HG03064 (cell line): ENCODE data around the gene TEF.
"Not testable (repeated sequence)": the region's sequence is repeated elsewhere in the genome, so short reads cannot be mapped to it uniquely, and the experiment has no call there.

Experiments used
- ATAC-seq: cut with Tn5 transposase; IDR thresholded peaks from one replicate; pipeline ENCODE4 v1.9.1; 2021; ENCODE audit warnings: low read depth; ENCODE audit not compliant: unreplicated experiment

TEF gene

DNA sequence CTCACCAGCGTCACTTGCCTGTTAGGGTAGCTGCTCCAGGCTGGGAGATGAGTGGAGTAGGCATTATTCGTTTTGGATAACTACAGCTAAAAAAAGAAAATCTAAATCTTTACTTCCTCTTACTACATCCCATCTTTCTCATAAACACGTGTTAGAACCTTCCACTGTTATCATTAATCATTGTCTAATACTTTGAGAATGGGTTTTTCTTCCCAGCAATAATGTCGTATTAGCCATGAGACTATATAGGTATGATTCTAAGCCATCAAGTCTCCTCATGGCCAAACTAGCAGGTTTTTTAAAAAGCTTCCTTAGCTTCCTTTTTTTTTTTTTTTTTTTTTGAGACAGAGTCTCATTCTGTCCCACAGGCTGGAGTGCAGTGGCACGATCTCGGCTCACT, 3.9 kb upstream of the TEF start:
- no peak for ATAC-seq

DNA sequence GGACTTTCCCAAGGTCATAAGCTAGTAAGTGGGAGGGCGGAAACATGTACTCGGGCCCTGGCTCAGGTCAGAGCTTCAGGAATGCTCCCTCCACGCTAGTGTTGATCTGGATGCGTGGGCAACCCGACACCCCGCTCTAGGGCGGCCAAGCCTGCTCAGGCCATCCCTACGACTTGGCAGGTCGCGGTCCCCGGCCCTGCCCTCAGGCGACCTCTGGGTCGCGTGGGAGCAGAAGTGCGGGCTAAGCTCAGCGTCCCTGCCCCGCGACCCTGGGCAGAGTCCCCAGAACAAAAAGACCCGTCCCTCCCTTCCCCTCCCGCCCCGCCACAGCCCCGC, 781 bp upstream of the TEF start:
- peak; percentile 12 for ATAC-seq

DNA sequence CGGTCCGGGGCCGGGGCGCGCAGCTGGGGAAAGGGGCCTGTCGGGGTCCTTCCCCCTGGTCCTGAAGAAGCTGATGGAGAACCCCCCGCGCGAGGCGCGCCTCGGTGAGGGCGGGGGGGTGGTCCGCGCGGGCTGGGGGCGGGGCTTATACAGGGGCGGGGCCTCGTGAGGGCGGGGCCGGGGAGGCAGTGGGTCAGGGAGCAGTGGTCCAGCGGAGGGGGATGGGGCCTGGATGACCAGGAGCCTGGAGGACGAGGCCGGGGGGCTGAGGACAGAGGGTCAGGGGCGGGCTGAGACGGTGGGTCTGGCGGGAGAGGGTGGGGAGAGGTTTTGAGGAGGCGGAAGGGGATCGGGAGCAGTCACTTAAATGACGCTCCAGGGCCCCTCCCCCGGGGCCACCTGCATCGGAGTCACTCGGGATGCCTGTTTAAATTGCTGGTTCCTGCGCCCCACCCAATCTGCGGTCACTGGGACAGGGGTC, 396 bp downstream of the TEF start:
- ATAC-seq: no peak

DNA sequence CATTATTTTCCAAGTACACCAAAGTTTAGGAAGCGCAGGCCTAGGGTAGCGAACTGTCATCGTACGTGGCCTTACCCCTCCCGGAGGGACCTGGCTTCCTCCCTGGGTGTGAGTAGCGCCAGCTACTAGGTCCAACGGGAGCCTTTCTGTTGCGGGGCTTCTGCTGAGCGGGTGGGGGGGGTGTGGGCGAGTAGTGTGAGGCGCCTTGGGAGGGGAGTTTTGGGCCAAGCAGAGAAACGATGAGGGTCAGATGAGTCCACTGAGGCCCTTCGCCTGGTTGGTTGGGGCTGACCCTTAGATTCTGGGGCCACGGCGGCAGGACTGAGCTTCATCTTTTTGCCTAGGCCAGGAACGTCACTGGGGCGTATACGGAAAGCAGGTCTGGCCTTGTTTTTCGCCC, 868 bp downstream of the TEF start:
- ATAC-seq: no peak

DNA sequence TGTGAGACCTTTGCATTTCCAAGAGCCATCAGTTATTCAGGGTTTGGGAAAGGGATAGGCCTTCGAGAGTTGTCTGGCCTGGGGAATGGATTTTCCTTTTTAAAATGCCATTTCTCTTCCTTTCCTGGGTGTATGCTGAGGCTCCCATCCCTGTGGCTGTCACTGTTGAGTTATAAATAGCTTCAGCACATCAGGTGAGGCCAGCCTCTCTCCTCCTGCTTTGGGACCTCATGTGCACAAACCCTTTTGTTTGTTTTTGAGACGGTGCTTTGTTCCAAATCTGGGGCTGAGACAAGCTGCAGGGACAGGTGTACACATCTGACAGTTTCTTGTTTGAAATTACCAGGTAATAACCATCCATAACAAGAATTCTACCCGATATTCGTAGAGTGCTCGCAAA, 1.3 kb downstream of the TEF start:
- ATAC-seq: no peak

DNA sequence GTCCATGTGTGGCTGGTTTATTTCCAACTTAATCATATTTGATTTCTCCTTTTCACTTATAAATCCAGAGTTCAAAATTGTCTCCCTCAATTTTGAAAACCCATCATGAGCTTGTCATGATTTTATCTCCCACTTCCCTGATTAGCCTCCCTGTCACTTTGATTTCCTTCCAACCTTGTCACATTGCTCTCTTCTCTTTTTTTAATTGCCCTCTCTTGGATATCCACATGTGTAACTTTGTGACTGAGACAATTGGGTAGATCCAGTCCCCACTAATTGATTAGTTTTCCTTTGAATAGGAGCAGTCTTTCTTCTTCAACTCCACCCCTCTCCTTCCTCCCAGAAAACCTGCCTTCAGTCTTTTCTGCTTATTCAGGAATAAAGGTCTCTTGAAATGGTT, 2.4 kb downstream of the TEF start:
- no peak for ATAC-seq

DNA sequence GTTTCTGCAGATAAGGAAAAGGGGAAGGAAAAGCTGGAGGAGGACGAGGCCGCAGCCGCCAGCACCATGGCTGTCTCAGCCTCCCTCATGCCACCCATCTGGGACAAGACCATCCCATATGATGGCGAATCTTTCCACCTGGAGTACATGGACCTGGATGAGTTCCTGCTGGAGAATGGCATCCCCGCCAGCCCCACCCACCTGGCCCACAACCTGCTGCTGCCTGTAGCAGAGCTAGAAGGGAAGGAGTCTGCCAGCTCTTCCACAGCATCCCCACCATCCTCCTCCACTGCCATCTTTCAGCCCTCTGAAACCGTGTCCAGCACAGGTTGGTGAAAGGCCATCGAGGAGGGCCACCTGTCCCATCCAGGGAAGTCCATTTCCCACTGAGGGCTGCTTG, 5.6 kb downstream of the TEF start:
- ATAC-seq: no peak

DNA sequence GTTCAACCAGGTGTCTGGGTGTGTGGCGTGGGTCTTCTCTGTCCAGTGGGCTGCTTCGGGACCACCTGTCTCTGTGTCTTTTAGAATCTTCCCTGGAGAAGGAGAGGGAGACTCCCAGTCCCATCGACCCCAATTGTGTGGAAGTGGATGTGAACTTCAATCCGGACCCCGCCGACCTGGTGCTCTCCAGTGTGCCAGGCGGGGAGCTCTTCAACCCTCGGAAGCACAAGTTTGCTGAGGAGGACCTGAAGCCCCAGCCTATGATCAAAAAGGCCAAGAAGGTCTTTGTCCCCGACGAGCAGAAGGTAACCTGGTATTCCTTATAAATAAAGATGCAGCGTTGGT, 12.2 kb downstream of the TEF start:
- no peak for ATAC-seq

DNA sequence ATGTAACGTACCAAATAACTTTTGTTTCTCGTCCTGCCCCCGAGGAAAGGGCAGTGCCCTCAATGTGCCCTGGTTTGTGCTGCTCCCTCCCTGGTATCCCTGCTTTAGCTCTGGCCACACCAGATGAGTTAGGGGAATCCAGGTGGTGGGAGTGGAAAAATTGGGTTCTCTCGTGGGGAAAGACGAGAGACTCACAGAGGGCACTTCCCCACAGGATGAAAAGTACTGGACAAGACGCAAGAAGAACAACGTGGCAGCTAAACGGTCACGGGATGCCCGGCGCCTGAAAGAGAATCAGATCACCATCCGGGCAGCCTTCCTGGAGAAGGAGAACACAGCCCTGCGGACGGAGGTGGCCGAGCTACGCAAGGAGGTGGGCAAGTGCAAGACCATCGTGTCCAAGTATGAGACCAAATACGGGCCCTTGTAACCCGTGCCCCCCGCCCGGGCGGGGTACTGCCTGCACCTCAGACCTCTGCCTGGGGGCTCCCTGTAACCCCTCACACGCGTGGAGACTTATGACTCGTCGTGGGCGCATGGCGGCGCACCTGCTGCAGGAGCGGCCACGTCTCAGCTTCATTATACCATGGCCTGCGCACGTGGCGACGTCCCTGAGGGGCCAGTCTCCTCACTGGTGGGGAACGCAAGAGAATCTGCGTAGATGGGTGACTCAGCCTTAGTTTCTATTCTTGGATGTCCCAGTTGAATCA, 13.9 kb downstream of the TEF start:
- no peak for ATAC-seq

DNA sequence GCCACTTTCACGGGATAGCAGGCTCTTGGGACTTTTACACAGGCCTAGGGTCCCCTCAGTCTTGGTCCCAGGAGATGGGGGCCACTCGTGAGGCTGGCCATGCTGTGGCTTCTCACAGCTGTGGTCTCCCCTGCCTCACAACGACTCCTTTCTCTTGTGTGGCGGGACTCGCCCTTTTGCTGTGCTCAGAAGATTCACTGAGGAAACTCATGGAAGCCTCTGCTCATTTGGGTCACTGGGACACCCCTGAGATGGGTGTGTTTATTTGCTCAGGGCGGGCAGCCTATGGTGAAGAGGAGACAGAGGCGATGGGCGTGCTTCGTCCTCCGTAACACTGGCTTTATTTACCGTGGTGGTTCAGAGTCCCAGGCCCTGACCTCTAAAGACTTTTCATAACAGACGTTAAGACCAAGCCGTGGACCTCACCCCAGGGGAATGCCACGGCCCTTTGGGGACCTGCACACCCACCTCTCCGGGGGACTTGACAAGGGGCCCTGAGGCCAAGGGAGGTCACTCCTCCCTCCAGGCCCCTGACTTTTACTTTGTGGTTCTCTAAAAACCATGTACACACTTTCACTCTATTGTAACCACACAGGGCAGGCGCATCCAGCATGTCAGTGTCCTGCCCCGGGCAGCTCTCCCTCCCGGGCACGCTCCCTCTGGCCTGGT, 15.5 kb downstream of the TEF start:
- ATAC-seq: no peak

DNA sequence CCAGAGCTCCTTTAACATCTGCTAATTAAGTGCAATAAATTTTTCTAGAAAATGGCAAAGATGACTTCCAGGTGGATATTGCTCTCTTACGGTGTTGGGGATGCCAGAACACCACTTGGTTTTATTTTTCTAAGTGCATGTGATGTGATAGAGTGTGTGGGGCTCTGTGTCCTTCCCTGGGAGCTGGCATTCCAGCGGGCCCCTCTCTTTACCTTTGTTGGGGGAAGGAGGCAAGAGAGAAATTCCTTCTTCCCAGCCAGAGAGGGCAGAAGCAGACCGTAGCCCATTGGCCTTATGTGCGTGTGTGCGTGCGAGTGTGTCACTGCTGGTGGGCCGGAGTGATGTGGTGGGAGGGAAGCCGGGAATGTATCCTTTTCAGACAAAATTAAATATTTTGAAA, 17.2 kb downstream of the TEF start:
- ATAC-seq: no peak

DNA sequence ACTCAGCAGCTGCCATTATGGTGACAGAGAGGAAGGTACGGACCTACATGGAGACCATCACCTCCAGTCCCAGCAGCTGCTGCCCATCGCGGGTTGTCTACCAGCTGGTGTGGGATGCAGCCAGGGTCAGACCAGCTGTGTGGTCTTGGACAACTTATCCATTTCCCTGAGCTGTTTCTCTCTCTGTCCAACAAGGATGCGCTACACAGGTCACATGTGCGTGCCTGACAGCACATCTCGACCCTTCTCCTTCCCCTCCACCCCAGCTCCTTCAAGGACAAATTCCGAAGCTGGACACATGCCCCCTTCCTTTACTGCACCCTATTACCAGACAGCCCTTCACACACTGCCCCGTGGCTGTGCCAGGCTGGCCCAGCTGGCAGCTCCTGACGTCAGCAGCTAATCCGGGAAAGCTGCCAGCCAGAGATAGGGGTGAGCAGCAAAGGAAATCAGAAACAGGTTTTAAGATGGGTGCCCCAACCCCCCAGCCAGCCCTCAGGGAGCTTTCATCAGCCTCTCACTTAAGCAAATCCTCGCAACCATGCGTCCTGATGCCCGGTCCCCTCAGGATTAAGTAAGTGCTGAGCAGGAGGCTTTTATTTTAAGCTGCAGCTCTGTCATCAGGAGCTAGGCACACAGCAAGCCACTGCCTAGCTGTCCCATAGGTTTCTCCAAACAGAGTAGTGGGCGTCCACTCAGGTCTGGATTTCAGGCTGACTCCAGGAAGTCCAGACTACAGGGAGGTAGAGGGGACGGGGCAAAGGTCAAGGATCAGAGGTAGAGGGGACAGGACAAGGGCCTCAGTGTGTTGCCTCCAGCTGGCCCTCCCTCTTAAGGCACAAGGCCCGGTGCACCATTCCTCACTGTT, 20.3 kb downstream of the TEF start:
- no peak for ATAC-seq

DNA sequence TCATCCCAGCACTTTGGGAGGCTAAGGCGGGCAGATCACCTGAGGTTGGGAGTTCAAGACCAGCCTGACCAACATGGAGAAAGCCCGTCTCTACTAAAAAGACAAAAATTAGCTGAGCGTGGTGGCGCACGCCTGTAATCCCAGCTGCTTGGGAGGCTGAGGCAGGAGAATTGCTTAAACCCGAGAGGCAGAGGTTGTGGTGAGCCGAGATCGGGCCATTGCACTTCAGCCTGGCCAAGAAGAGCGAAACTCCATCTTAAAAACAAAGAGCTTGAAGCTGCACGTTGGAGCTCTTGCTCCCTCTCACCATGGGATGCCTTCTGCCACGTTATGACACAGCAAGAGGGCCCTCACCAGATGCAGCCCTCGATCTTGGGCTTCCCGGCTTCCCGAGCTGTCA, 21.1 kb downstream of the TEF start:
- ATAC-seq: not testable (repeated sequence)

DNA sequence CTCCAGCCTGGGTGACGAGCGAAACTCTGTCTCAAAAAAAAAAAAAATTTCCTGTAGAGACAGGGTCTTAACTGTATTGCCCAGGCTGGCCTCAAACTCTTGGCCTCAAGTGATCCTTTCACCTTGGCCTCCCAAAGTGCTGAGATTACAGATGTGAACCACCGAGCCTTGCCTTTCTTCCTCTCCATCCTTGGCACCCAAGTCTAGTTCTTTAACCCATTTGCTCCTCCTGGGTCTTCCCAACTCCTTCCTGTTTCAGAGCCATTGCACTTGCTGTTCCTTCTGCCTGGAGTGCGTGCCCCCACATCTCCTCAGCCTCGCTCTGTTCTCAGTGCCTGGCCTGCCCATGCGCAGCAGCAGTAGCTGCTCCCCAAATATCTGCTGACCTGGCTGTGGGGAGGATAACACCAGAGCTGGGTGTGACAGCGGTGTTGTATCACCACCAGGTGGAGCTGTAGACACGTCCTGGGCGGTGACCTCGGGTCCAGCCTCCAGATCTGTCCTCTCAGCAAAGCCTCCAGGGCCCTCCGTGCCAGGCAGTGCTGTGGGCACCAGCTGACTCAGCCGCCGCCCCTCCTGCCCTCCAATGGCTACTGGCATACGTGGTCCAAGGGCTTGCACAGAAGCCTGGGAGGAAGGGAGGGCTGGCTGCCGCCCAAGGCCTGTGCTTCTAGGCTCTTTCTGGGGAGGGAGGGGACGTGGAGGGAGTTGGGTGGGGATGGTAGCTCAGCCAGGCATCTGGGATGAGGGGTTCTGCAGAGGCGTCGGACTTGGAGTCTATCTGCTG, 22.0 kb downstream of the TEF start:
- ATAC-seq: no peak

DNA sequence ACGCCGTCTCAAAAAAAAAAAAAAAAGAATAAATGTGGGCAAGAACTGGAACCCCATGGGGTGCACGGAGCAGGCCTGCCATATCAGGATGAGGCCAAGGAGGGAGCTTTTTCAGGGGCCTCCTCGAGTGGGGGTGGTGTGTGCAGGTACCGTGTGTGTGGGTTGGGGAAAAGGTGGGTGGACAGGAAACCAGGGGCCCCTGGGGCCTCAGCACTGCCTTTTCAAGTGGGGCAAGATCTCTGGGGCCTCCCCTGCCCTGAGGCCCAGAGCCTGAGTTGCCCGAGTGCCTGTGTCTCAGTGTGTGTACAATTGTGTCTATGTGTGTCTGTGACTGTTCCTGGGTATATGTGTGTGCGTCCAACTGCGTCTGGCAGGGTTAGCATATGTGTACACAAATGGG, 23.8 kb downstream of the TEF start:
- ATAC-seq: no peak

DNA sequence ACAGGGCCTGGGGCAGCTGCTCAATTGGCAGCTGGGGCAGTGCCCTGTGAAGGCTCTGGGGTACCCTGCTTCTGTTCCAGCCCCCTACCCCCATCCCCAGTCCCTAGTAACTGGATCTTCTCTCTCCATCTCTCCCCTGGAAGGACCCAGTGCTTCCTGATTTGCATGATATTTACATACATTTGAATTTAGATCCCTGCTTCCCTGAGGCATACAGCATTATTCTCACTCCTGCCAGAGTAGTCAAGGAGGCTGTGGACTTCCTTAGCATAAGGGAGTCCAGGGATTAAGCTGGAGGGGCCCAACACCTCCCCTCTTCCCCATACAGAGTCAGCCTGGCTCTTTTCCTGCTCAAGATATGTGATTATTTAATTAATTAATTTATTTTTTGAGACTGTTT, 24.7 kb downstream of the TEF start:
- no peak for ATAC-seq

DNA sequence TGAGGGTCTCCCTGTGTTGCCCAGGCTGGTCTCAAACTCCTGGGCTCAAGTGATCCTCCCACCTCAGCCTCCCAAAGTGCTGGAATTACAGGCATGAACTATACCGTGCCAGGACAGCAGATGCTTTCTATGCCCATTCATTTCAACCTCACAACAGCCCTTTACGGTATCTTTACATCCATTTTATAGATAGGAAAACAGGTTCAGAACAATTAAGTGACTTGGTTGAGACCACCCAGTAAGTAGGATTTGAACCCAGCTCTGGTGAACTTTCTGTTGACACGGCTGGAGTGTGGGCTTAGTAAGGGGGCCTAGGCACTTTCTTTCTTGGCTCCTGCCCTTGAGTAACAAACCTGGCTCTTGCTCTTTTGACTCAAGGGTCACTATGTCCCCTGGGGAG, 25.7 kb downstream of the TEF start:
- ATAC-seq: no peak

DNA sequence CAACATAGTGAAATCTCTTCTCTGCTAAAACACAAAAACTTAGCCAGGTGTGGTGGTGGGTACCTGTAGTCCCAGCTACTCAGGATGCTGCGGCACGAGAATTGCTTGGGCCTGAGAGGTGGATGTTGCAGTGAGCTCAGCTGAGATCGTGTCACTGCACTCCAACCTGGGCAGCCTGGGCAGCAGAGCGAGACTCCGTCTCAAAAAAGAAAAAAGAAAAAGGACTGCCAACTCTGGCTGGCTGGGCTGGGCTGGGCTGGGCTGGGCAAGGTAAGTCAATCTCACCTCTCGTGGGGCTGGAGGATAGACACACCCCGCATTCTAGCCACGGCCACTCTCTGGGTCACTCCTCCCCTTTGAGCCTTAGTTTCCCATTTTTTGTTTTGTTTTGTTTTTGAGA, 26.9 kb downstream of the TEF start:
- ATAC-seq: no peak

DNA sequence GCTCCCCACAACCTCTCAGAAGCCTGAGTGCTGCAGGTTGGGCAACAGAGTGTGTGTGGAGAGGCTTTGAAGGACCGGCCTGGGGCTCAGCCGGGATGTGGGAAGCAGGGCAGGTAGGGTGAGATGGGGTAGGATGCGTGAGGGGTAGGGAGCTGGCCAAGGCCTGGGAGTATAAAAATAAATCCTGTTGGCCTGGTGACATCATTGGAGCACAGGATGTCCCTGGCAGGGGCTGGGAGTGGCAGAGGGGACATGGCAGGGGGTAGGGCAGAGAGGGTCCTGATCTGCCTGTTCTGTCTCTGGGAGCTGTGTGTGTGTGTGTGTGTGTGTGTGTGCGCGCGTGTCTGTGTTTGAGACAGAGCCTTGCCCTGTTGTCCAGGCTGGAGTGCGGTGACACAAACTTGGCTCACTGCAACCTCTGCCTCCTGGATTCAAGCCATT, 28.6 kb downstream of the TEF start:
- no peak for ATAC-seq

DNA sequence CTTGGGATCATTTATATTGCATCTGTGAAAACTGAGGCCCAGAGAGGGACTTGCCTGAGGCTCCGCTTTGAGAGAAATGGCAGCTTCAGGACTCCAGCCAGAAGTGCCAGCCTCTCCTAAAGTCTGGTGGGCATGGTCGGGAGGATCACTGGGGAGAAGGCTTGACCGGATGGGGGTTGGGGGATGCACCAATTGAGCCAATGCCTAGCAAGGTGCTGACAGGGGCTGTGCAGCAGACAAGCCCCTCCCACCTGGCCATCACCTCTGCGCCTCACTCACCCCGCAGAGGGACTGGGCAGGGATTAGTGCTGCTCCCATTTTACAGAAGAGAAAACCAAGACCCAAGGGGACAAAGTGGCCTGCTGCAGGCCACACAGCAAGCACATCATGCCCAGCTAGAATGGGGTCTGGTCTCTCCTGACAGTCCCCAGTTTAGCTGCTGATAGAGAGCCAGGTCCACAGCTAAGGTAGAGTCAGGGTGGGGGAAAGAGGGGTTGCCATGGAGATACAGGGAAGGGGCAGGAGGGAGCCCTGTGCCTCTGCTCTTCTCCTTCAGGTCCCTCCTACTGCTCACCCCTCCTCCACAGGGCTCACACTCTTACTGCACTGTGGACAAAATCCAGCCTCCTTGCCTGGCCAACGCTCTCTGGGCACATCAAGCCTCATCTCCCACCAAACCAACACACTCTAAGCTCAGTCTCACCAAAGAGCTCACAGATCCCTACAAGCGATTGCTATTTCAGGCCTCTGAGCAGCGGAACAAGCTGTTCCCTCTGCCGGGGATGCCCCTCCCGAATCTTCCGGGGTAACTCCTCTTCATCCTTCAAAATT, 29.5 kb downstream of the TEF start:
- ATAC-seq: no peak
